HepG2 (cell line): ENCODE measurements around the gene NAA25. TPM values are rescaled to one million over a fixed set of nuclear protein-coding genes. Genes with fewer than 3 reads are reported as not detected.

Source experiments
- ATAC-seq: fragments of 200-7000 bp; cut with Tn5 transposase; 3 replicates; pipeline ENCODE4 v1.9.1; 2020; ENCODE audit warnings: mild to moderate bottlenecking, moderate library complexity
- BruUV-seq: library from RNA; stranded (reverse); fragments of 400-500 nt; replicated peaks from 2 replicates; lab custom pipeline; 2021; lab: Mats Ljungman, UMichigan
- CTCF ChIA-PET: fragments of 300-600 bp; formaldehyde crosslinking; extraction: SDS; loops from one replicate; lab custom pipeline; 2021; ENCODE audit warnings: low total read pairs, inconsistent platforms, low intra/inter-chr PET ratio; lab: Yijun Ruan, JAX
- POLR2A ChIA-PET: fragments of 350-600 bp; sonication (Branson Sonifier 250); formaldehyde crosslinking; loops from one replicate; lab custom pipeline; 2020; ENCODE audit warnings: antibody characterized with exemption, inconsistent platforms; lab: Yijun Ruan, JAX
- DNase-seq: peaks from one replicate; pipeline ENCODE4 v3.0.0-alpha.2; 2015; ENCODE audit warnings: low spot score
- FAIRE-seq: peaks from 3 replicates; lab custom pipeline; 2011; peaks lifted over from hg19 to GRCh38; lab: Jason Lieb, UNC
- H2AFZ ChIP-seq: one replicate; pipeline ENCODE4 v1.6.1; 2011; ENCODE audit warnings: low read length, inconsistent platforms
- H3K27ac ChIP-seq: fragments of 300-600 bp; 3 replicates; pipeline ENCODE4 v1.8.0; 2011; ENCODE audit warnings: mixed run types, mild to moderate bottlenecking, mixed read lengths, low read length, inconsistent platforms; ENCODE audit not compliant: insufficient read depth; ENCODE audit errors: extremely low read length
- H3K27me3 ChIP-seq, 2 experiments: fragments of 200-600 bp in 1 of 2; 2 replicates in 1 of 2; 3 replicates in 1 of 2; pipeline versions ENCODE4 v1.6.0 to v1.8.0; 2011; ENCODE audit warnings: low read length in 2 of 2, mild to moderate bottlenecking in 2 of 2, moderate library complexity in 2 of 2, inconsistent platforms in 1 of 2; ENCODE audit not compliant: insufficient read depth in 2 of 2, control insufficient read depth in 1 of 2
- H3K36me3 ChIP-seq, 2 experiments: fragments of 200-600 bp in 1 of 2; replicated peaks in 1 of 2; 2 replicates in 1 of 2; 3 replicates in 1 of 2; pipeline versions ENCODE4 v1.5.1 to v1.8.0; 2011; ENCODE audit warnings: low read length in 2 of 2, inconsistent platforms in 1 of 2; ENCODE audit not compliant: insufficient read depth in 2 of 2, control insufficient read depth in 1 of 2
- H3K4me1 ChIP-seq: 2 replicates; pipeline ENCODE4 v1.5.1; 2012; ENCODE audit warnings: low read length, inconsistent platforms; ENCODE audit not compliant: insufficient read depth
- H3K4me2 ChIP-seq: 2 replicates; pipeline ENCODE4 v1.6.0; 2011; ENCODE audit warnings: low read depth, low read length, inconsistent platforms
- H3K4me3 ChIP-seq, 3 experiments: fragments of 200-600 bp in 1 of 3; sonication (generic), shearing (Covaris generic) in 1 of 3; replicated peaks in 1 of 3; 2 replicates each; pipeline ENCODE4 v1.5.1; 2011 to 2016; ENCODE audit warnings: low read length in 3 of 3, inconsistent platforms in 2 of 3, low read depth in 2 of 3, mild to moderate bottlenecking in 2 of 3, control low read depth in 1 of 3, mixed read lengths in 1 of 3; ENCODE audit not compliant: insufficient read depth in 1 of 3
- H3K79me2 ChIP-seq: one replicate; pipeline ENCODE4 v1.6.1; 2011; ENCODE audit warnings: low read length, inconsistent platforms; ENCODE audit not compliant: insufficient read depth
- H3K9ac ChIP-seq: 2 replicates; pipeline ENCODE4 v1.6.0; 2011; ENCODE audit warnings: mild to moderate bottlenecking, low read depth, low read length, inconsistent platforms; ENCODE audit not compliant: insufficient read depth
- H3K9me3 ChIP-seq: 2 replicates; pipeline ENCODE4 v1.5.1; 2012; ENCODE audit warnings: mild to moderate bottlenecking, low read length
- H4K20me1 ChIP-seq: 2 replicates; pipeline ENCODE4 v1.6.0; 2011; ENCODE audit warnings: inconsistent platforms, mild to moderate bottlenecking, low read length, moderate library complexity; ENCODE audit not compliant: insufficient read depth
- ARID4A ChIP-seq: sonication (generic); formaldehyde crosslinking; IDR thresholded peaks from 2 replicates; pipeline ENCODE4 v1.5.0; 2020; ENCODE audit warnings: mild to moderate bottlenecking, missing genetic modification reagents, borderline replicate concordance
- ATF4 ChIP-seq, 2 experiments: fragments of 450-650 bp in 1 of 2; sonication (generic) in 1 of 2; formaldehyde crosslinking; IDR thresholded peaks; 2 replicates each; pipeline versions ENCODE4 v1.5.0 to v1.8.0; 2020 to 2022; ENCODE audit warnings: mild to moderate bottlenecking in 1 of 2, missing genetic modification reagents in 1 of 2
- E2F1 ChIP-seq: sonication (generic); formaldehyde crosslinking; IDR thresholded peaks from 2 replicates; pipeline ENCODE4 v1.5.0; 2020; ENCODE audit warnings: missing genetic modification reagents
- IRX3 ChIP-seq: sonication (generic); formaldehyde crosslinking; IDR thresholded peaks from 2 replicates; pipeline ENCODE4 v1.8.1; 2023; ENCODE audit warnings: mild to moderate bottlenecking, low read depth, missing genetic modification reagents, borderline replicate concordance
- NCOA1 ChIP-seq: sonication (generic); formaldehyde crosslinking; IDR thresholded peaks from 2 replicates; pipeline ENCODE4 v1.9.0; 2021; ENCODE audit warnings: missing genetic modification reagents
- REL ChIP-seq: sonication (generic); formaldehyde crosslinking; conservative IDR thresholded peaks from 2 replicates; pipeline ENCODE4 v1.8.0; 2022; ENCODE audit warnings: mild to moderate bottlenecking, missing genetic modification reagents, moderate library complexity
- SOX6 ChIP-seq, 2 experiments: fragments of 450-650 bp in 1 of 2; sonication (generic) in 1 of 2; formaldehyde crosslinking in 1 of 2; IDR thresholded peaks; 2 replicates each; pipeline versions ENCODE4 v1.4.0 to v1.6.1; 2017 to 2020; ENCODE audit warnings: antibody characterized with exemption in 1 of 2, mild to moderate bottlenecking in 1 of 2, missing genetic modification reagents in 1 of 2
- TFE3 ChIP-seq: IDR thresholded peaks from 2 replicates; pipeline ENCODE4 v1.6.1; 2016
- YY1 ChIP-seq: IDR thresholded peaks from 2 replicates; pipeline ENCODE4 v1.6.1; 2011; ENCODE audit warnings: low read length, low read depth, moderate library complexity, mild to moderate bottlenecking; ENCODE audit not compliant: insufficient read depth, insufficient replicate concordance
- WGBS: methylation state at CpG from one replicate; pipeline ENCODE4 v1.1.6; 2017; ENCODE audit warnings: low lambda C conversion rate; 5-methylcytosine and 5-hydroxymethylcytosine counted together
- in situ Hi-C: cut with HindIII; loops from 2 replicates; pipeline ENCODE4 v1.10.0; 2017; ENCODE audit warnings: low pct_unique_long_range_greater_than_20kb; ENCODE audit not compliant: extremely low pct_ligation_motif_present
- intact Hi-C: fragments of 100-400 bp; cut with micrococcal nuclease; formaldehyde crosslinking; loops from one replicate; pipeline ENCODE4 v1.10.0; 2022; ENCODE audit not compliant: unreplicated experiment
- polyA plus RNA-seq, 8 experiments: library from polyadenylated mRNA; depleted of rRNA in 3 of 8; stranded (reverse) in 7 of 8; unstranded in 1 of 8; fragments of >200 nt; fragmentation: Illumina TruSeq in 4 of 8; extraction: Trizol in 4 of 8; gene quantifications; 2 replicates each; pipeline versions ENCODE4 v1.2.1 to v1.2.3, GENCODE V29; 2011 to 2016; ENCODE audit warnings: low read depth in 4 of 8, missing spikeins in 1 of 8, mixed read lengths in 1 of 8; ENCODE audit not compliant: insufficient read depth in 1 of 8
- total RNA-seq, 5 experiments: library from RNA; depleted of rRNA; stranded (reverse); fragments of >200 nt; fragmentation: Illumina TruSeq; extraction: Trizol; gene quantifications; 2 replicates each; pipeline ENCODE4 v1.2.3, GENCODE V29; 2016; ENCODE audit warnings: low read depth in 1 of 5

The NAA25 gene
- total and polyA plus RNA-seq, 2 of the 13 experiments (the other 11 are each of a cell fraction or from before 2014, with no cell fraction given), result 11.4 to 32.0 TPM

GRCh38 chr12:112107306-112108201, 1.0 kb downstream of the NAA25 start:
- no peak for DNase-seq
- peak overlapping the region; percentile 82 for H3K4me2 ChIP-seq
- ChIA-PET POLR2A (interaction anchor here (1.2 to 9.5 kb wide), 4 partner anchors 9 to 94 kb away, joined by 10 to 85 read pairs (median 11); partner anchors contain the start of genes ERP29, TMEM116 and TRAFD1), CTCF (no interaction called here)
- peaks cover 28% of the 10 kb centered on the region for H4K20me1 ChIP-seq
- no peaks in the 10 kb centered on the region; a peak in 1 of 5 replicates for H3K27me3 ChIP-seq
- BruUV-seq, result TSS peak; percentile 47
- H3K9me3 ChIP-seq, result no peaks in the 10 kb centered on the region
- H2AFZ ChIP-seq, result no peak overlapping the region
- TF ChIP-seq SOX6 (IDR thresholded peaks at IDR 0.05), result no peak
- TF ChIP-seq SOX6 (CRISPR knock-in tag; IDR thresholded peaks at IDR 0.05), result 0 out of 2 replicates have a peak, but pooled peaks have one; percentile 14
- TF ChIP-seq ARID4A (CRISPR knock-in tag), result peak; percentile 2; the same call in 1 of the 2 replicates
- TF ChIP-seq YY1, result no peak
- peak in 1 of 2 experiments; percentile 59; a peak in 1 of 4 replicates for TF ChIP-seq ATF4 (CRISPR knock-in tag; IDR thresholded peaks at IDR 0.05)
- TF ChIP-seq IRX3 (CRISPR knock-in tag), result 0 out of 2 replicates have a peak, but pooled peaks have one; percentile 14
- TF ChIP-seq TFE3 (CRISPR knock-in tag), result no peak
- TF ChIP-seq REL, result 0 out of 2 replicates have a peak, but pooled peaks have one; percentile 24
- TF ChIP-seq NCOA1 (CRISPR knock-in tag), result 0 out of 2 replicates have a peak, but pooled peaks have one; percentile 56
- no peak for TF ChIP-seq E2F1 (CRISPR knock-in tag)
- intact Hi-C loops (no loop called here), in situ Hi-C loops (no loop called here)
- peaks cover 63% of the 10 kb centered on the region for H3K4me1 ChIP-seq
- peak overlapping the region; percentile 63 to 91 (median 90) for H3K4me3 ChIP-seq
- ATAC-seq, result no peak
- H3K27ac ChIP-seq, result peak overlapping the region; percentile 93
- H3K79me2 ChIP-seq, result peaks cover 63% of the 10 kb centered on the region
- peak; percentile 23 for FAIRE-seq
- peaks cover 0 to 10% of the 10 kb centered on the region in 2 experiments; a peak in 3 of 5 replicates for H3K36me3 ChIP-seq
- H3K9ac ChIP-seq, result peak overlapping the region; percentile 89
- 10% methylated on average over 8 of the region's 13 CpGs for WGBS
